ENCODE data around the gene RPL22.

RPL22 gene

DNA sequence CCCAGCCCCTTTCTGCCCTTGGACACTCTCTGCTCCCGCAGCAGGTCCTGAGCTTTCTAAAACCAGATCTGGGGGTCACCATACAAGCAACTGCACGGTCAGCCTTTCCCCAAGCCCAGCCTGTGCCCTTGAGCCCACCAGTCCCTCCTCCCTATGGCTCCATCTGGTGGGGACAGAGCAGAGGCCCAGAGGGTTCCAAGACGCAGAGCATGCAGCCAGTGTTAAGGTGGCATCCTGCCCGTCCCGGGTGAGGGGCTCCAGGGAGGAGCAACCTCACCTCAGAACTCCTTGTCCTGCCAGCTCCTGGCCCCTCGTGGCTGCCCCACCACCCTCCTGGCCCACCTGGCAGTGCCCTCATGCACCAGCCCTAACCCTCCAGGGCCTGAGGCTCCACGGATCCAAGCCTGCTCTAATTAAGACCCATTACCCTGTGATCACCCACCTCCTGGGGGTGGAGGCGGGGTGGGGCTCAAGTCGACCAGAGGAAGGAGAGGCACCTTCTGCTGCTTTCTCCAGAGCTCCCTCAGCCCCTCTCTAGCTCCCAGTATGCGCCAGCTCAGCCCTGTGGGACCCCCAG, 27.8 kb downstream of the RPL22 start:
- H3K4me3 ChIP-seq (ENCODE audit: low read depth in 1 of 2, low read length in 1 of 2): no peak overlapping the region
- TF ChIP-seq, protein P1, sequence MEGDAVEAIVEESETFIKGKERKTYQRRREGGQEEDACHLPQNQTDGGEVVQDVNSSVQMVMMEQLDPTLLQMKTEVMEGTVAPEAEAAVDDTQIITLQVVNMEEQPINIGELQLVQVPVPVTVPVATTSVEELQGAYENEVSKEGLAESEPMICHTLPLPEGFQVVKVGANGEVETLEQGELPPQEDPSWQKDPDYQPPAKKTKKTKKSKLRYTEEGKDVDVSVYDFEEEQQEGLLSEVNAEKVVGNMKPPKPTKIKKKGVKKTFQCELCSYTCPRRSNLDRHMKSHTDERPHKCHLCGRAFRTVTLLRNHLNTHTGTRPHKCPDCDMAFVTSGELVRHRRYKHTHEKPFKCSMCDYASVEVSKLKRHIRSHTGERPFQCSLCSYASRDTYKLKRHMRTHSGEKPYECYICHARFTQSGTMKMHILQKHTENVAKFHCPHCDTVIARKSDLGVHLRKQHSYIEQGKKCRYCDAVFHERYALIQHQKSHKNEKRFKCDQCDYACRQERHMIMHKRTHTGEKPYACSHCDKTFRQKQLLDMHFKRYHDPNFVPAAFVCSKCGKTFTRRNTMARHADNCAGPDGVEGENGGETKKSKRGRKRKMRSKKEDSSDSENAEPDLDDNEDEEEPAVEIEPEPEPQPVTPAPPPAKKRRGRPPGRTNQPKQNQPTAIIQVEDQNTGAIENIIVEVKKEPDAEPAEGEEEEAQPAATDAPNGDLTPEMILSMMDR (IDR thresholded peaks at IDR 0.05): no peak
- peaks cover 7 to 12% of the 10 kb centered on the region in 2 experiments for H3K4me1 ChIP-seq (ENCODE audit: control insufficient read depth in 1 of 2, insufficient read depth in 1 of 2, low read depth in 1 of 2, low read length in 1 of 2)
- no peak overlapping the region for H3K27ac ChIP-seq
- H3K36me3 ChIP-seq: no peaks in the 10 kb centered on the region
- peaks cover 65% of the 10 kb centered on the region for H3K27me3 ChIP-seq
- H3K9me3 ChIP-seq: no peaks in the 10 kb centered on the region

DNA sequence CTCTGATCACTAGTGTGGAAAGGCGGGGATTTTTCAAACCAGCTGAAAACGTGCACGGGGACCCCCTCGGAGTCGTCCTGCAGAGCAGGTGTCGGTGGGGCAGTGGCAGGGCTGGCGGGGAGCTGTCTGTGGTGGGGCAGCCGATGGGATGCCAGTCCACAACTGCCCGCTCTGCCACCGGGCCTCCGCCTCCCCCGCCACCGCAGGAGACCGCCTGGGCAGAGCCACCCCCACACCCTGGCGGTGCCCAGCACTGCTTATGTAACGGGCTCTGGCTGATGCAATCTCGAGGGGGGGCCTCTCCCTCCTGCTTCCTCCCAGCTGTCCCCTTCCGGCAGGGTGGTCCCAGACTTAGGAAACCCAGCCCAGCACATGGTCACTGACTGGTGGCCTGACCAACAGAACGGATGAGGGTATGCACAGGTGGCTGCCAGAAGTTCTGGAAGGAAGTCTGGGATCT, 28.6 kb downstream of the RPL22 start:
- no peak overlapping the region for H3K27ac ChIP-seq

DNA sequence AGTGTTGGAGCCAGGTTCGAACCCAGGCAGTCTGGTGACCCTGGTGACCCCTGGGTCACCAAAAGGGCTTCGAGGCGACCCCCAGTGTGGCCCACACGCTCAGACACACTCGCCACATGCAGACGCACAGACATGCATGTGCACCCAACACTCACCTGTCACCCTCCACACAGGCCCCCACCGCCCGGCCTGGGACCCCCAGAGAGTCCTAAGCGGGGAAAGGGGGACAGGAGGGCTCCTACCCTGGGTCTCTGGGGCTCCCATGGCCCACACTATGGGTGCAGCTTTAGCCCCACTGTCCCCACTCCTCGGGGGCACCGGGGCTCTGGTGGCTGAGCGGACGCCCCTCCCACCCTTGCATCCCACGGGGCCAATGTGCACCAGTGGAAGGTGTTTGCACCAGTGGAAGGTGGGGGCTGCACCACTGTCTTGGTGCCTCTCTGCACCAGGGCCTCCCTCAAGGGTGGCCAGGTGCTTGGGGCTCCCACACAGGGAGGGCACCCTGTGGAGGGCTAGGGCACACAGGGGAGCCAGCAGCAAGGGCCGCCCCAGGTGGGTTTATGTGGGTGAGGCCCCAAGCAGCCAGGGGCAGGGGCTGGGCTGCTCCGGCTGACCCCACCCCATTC, 29.2 kb downstream of the RPL22 start:
- no peak overlapping the region for H3K27ac ChIP-seq
- H3K27me3 ChIP-seq: peaks cover 51% of the 10 kb centered on the region
- H3K4me3 ChIP-seq (ENCODE audit: low read depth in 1 of 2, low read length in 1 of 2): no peak overlapping the region
- no peaks in the 10 kb centered on the region for H3K36me3 ChIP-seq
- TF ChIP-seq, protein P1 (IDR thresholded peaks at IDR 0.05): no peak
- peaks cover 7 to 12% of the 10 kb centered on the region in 2 experiments for H3K4me1 ChIP-seq (ENCODE audit: control insufficient read depth in 1 of 2, insufficient read depth in 1 of 2, low read depth in 1 of 2, low read length in 1 of 2)
- H3K9me3 ChIP-seq: no peaks in the 10 kb centered on the region

More for the DNA sequence above, 28.6 kb downstream of the RPL22 start:
- H3K4me1 ChIP-seq (ENCODE audit: control insufficient read depth in 1 of 2, insufficient read depth in 1 of 2, low read depth in 1 of 2, low read length in 1 of 2): peaks cover 7 to 12% of the 10 kb centered on the region in 2 experiments
- H3K4me3 ChIP-seq (ENCODE audit: low read depth in 1 of 2, low read length in 1 of 2): no peak overlapping the region
- H3K27me3 ChIP-seq: peaks cover 56% of the 10 kb centered on the region
- H3K9me3 ChIP-seq: no peaks in the 10 kb centered on the region
- TF ChIP-seq, protein P1 (IDR thresholded peaks at IDR 0.05): no peak
- no peaks in the 10 kb centered on the region for H3K36me3 ChIP-seq

DNA sequence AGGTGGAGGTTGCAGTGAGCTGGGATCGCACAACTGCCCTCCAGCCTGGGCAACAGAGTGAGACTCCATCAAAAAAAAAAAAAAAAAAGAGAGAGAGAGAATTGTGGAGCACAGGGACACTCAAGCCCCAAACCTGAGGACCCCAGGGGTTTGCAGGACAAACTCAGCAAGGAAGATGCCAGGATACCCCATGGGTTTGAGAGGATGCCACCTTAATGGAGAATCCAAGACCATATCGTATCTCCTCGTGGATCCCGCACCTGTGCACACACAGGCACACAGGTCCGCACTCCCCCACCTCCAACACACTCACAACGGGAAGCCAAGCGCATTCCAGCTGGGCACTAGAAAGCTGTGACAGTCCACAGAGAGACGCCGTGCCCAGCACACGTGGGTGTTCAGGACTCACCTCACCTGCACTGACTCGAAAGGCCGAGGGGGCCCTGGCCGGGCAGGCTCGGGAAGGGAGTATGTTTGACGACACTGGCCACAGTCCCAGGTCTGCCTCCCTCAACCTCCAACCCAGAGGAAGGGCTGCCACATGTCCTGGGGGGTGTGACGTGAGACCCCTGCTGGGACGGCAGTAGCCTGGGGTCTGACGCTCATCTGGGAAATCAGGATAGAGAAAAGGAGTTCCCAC, 30.3 kb downstream of the RPL22 start:
- H3K4me1 ChIP-seq (ENCODE audit: control insufficient read depth in 1 of 2, insufficient read depth in 1 of 2, low read depth in 1 of 2, low read length in 1 of 2): peaks cover 7 to 12% of the 10 kb centered on the region in 2 experiments
- H3K36me3 ChIP-seq: no peaks in the 10 kb centered on the region
- H3K9me3 ChIP-seq: no peaks in the 10 kb centered on the region
- peaks cover 46% of the 10 kb centered on the region for H3K27me3 ChIP-seq
- no peak overlapping the region for H3K27ac ChIP-seq
- no peak overlapping the region for H3K4me3 ChIP-seq (ENCODE audit: low read depth in 1 of 2, low read length in 1 of 2)
- TF ChIP-seq, protein P1 (IDR thresholded peaks at IDR 0.05): no peak

DNA sequence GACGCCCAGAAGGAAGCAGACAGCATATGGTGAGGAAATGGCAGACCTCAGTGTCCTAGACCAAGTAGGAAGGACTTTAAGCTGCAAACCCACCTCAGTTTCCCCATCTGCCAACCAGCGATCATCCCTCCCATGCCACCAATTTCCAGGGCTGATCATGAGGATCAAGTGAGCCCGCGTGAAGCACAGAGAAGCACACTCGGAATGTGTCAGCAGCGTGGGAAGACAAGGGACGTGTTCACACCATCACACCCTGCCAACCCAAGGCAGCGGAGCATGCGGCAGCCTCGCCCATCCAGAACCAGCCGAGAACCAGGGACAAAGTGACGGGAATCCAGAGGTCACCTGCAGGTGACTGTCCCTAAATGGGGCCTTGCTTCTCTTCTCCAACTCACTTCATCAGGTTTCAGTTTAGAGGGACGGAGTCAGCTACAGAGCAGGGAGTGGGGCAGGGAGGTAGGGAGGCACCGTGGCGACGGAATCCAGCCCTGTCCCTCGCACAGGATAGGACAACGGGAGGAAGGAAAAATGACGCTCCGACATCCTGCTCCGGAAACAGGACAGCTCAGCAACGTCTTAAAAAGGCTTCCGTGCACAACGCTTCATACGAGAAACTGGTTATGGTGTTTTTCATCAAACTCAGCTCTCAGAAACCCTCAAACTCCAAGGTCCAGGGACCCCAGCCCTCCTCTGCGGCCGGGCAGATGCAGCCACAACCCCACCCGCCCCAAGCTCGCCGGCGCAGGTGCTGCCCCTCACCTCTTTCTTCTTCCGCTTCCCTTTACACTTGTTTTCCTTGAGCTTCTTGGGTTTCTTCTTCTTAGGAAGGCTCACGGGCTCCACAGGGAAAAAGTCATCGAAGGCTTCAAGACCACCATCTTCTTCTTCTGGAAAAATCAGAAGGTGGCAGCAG, 31.7 kb downstream of the RPL22 start:
- H3K4me1 ChIP-seq (ENCODE audit: control insufficient read depth in 1 of 2, insufficient read depth in 1 of 2, low read depth in 1 of 2, low read length in 1 of 2): peaks cover 7 to 12% of the 10 kb centered on the region in 2 experiments
- H3K27me3 ChIP-seq: peaks cover 45% of the 10 kb centered on the region
- TF ChIP-seq, protein P1 (IDR thresholded peaks at IDR 0.05): no peak
- no peaks in the 10 kb centered on the region for H3K36me3 ChIP-seq
- no peak overlapping the region for H3K27ac ChIP-seq
- H3K4me3 ChIP-seq (ENCODE audit: low read depth in 1 of 2, low read length in 1 of 2): no peak overlapping the region
- H3K9me3 ChIP-seq: no peaks in the 10 kb centered on the region
